Heart left ventricle (tissue), 16 donors: ENCODE data around the gene F11. TPM values are rescaled to one million over a fixed set of nuclear protein-coding genes. Genes with fewer than 3 reads are reported as not detected.

ENCODE experiments used
- ATAC-seq, 4 donors: fragments of 200-7000 bp; cut with Tn5 transposase; one replicate each; pipeline ENCODE4 v1.9.1; 2020 to 2022; ENCODE audit warnings: moderate library complexity in 4 of 4, mild to moderate bottlenecking in 3 of 4, moderate number of reproducible peaks in 1 of 4
- DNase-seq, 5 donors: peaks; one replicate each; pipeline ENCODE4 v3.0.0-alpha.2; 2020
- H3K27ac ChIP-seq, 12 donors: fragments of 200-600 bp; sonication (generic) in 4 of 12; one replicate each; pipeline versions ENCODE4 v1.5.0 to v1.8.0; 2016 to 2022; ENCODE audit warnings: mild to moderate bottlenecking in 2 of 12
- H3K27me3 ChIP-seq, 9 donors: fragments of 200-600 bp; sonication (generic) in 2 of 9; one replicate each; pipeline versions ENCODE4 v1.5.1 to v1.8.0; 2016 to 2022; ENCODE audit warnings: mild to moderate bottlenecking in 3 of 9
- H3K36me3 ChIP-seq, 9 donors: fragments of 200-600 bp; sonication (generic) in 2 of 9; one replicate each; pipeline versions ENCODE4 v1.5.0 to v1.8.0; 2018 to 2022; ENCODE audit warnings: mild to moderate bottlenecking in 2 of 9
- H3K4me1 ChIP-seq, 12 donors: fragments of 200-600 bp; sonication (generic) in 4 of 12; one replicate each; pipeline versions ENCODE4 v1.5.0 to v1.8.0; 2016 to 2022; ENCODE audit warnings: mild to moderate bottlenecking in 3 of 12
- H3K4me3 ChIP-seq, 12 donors: fragments of 200-600 bp; sonication (generic) in 4 of 12; one replicate each; pipeline versions ENCODE4 v1.5.0 to v1.8.0; 2017 to 2022; ENCODE audit warnings: mild to moderate bottlenecking in 9 of 12, moderate library complexity in 4 of 12
- H3K9me3 ChIP-seq, 12 donors: fragments of 200-600 bp; sonication (generic) in 4 of 12; one replicate each; pipeline versions ENCODE4 v1.5.0 to v1.8.0; 2016 to 2022; ENCODE audit warnings: mild to moderate bottlenecking in 1 of 12
- POLR2A ChIP-seq, 2 donors: fragments of 450-650 bp; IDR thresholded peaks; one replicate each; pipeline ENCODE4 v1.6.1; 2017; ENCODE audit warnings: antibody characterized with exemption in 2 of 2, mild to moderate bottlenecking in 2 of 2, moderate library complexity in 2 of 2
- WGBS, 4 donors: extraction: QIAGEN DNeasy Blood & Tissue Kit in 2 of 4; methylation state at CpG; one replicate each; pipeline versions ENCODE4 v1.1.5 to v1.1.7; 2013 to 2018; 5-methylcytosine and 5-hydroxymethylcytosine counted together
- intact Hi-C, 10 donors: fragments of 100-400 bp; cut with DNase I; formaldehyde crosslinking; loops; one replicate each; pipeline versions ENCODE4 v1.11.1 to v1.14.2; 2022
- polyA plus RNA-seq, 2 donors: library from polyadenylated mRNA; stranded (reverse); fragments of 200-250 nt; gene quantifications; one replicate each; pipeline ENCODE4 v1.2.3, GENCODE V29; 2013
- total RNA-seq, 9 donors: library from RNA; depleted of rRNA in 2 of 9; stranded (reverse); fragments of >200 nt in 2 of 9; fragmentation: NEBNext Ultra II Directional in 3 of 9; extraction: Animal tissue kit (Norgen Biotek cat#: 25700) in 3 of 9; gene quantifications; one replicate each; pipeline versions ENCODE4 v1.1.0 to v1.2.4, GENCODE V29; 2016 to 2023
- TF ChIP-seq, protein P1 (sequence below), 12 donors: fragments of 200-600 bp; sonication (generic) in 4 of 12; IDR thresholded peaks; one replicate each; pipeline versions ENCODE4 v1.5.0 to v1.8.0; 2018 to 2022; ENCODE audit warnings: antibody characterized with exemption in 12 of 12, mild to moderate bottlenecking in 5 of 12
- donor health status: ischemic (EF 13 %, LVEDD 7.1; RV severe dilation, severe dysfunction).
- donor health status: healthy with polysubstance abuse.
- donor health status: DM: no; HTN: yes; CAD: no.
- donor health status: DM: no; HTN: no; CAD: no.
- donor health status: ischemic (EF 25% LVEDD 6.9; RV normal size, moderate dysfunction).
- donor health status: ischemic (EF 25% LVEDD 5.7; RV mildly dilated, moderate dysfunction).
- donor health status: healthy.
- donor health status: DM: yes; HTN: yes; CAD: no.
- donor health status: ischemic (EF 35%, LVEDD 5.7; RV mildly dilated, moderate dysfunction).
- donor health status: nonischemic (EF 11% LVEDD 7.7; RV severe dilation, severe dysfunction).
- donor health status: DM: yes; HTN: yes; CAD: no.
- donor health status: PGD.
- donor health status: ischemic (EF 29% LVEDD 5.4; RV normal size, mild dysfunction).
- donor health status: nonischemic (EF 23%, LVEDD 6.1; RV moderate dilation, normal function).

F11 gene
- total and polyA plus RNA-seq, 11 donors, result not detected

DNA sequence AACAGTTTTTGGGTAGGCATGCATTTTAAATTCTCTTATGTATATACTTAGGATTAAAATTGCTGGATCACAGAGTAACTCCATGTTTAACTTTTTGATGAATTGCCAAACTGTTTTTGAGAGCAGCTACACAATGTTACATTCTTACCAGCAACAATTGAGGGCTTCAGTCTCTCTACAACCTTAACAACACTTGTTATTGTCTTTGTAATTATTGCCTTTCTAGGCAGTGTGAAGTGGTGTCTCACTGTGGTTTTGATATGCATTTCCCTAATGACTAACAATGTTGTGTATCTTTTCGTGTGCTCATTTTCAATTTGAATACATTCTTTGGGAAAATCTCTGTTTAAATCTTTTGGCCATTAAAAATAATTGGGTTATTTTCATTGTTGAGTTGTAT lies 17.3 kb upstream of the F11 start:
- H3K4me1 ChIP-seq, result no peaks in the 10 kb centered on the region
- H3K4me3 ChIP-seq, result no peak overlapping the region
- intact Hi-C loops, result no loop called here
- H3K27me3 ChIP-seq, result no peaks in the 10 kb centered on the region
- TF ChIP-seq POLR2A (IDR thresholded peaks at IDR 0.05), result no peak
- TF ChIP-seq, protein P1, sequence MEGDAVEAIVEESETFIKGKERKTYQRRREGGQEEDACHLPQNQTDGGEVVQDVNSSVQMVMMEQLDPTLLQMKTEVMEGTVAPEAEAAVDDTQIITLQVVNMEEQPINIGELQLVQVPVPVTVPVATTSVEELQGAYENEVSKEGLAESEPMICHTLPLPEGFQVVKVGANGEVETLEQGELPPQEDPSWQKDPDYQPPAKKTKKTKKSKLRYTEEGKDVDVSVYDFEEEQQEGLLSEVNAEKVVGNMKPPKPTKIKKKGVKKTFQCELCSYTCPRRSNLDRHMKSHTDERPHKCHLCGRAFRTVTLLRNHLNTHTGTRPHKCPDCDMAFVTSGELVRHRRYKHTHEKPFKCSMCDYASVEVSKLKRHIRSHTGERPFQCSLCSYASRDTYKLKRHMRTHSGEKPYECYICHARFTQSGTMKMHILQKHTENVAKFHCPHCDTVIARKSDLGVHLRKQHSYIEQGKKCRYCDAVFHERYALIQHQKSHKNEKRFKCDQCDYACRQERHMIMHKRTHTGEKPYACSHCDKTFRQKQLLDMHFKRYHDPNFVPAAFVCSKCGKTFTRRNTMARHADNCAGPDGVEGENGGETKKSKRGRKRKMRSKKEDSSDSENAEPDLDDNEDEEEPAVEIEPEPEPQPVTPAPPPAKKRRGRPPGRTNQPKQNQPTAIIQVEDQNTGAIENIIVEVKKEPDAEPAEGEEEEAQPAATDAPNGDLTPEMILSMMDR (IDR thresholded peaks at IDR 0.05), result no peak
- H3K9me3 ChIP-seq, result no peaks in the 10 kb centered on the region
- peaks cover 0 to 31% (median 0%) of the 10 kb centered on the region in 9 donors for H3K36me3 ChIP-seq
- H3K27ac ChIP-seq, result no peak overlapping the region
- ATAC-seq (no peak), DNase-seq (no peak)
- WGBS, 4 donors, result 64 to 88% (median 73%) methylated on average over 1 of the region's 1 CpG

DNA sequence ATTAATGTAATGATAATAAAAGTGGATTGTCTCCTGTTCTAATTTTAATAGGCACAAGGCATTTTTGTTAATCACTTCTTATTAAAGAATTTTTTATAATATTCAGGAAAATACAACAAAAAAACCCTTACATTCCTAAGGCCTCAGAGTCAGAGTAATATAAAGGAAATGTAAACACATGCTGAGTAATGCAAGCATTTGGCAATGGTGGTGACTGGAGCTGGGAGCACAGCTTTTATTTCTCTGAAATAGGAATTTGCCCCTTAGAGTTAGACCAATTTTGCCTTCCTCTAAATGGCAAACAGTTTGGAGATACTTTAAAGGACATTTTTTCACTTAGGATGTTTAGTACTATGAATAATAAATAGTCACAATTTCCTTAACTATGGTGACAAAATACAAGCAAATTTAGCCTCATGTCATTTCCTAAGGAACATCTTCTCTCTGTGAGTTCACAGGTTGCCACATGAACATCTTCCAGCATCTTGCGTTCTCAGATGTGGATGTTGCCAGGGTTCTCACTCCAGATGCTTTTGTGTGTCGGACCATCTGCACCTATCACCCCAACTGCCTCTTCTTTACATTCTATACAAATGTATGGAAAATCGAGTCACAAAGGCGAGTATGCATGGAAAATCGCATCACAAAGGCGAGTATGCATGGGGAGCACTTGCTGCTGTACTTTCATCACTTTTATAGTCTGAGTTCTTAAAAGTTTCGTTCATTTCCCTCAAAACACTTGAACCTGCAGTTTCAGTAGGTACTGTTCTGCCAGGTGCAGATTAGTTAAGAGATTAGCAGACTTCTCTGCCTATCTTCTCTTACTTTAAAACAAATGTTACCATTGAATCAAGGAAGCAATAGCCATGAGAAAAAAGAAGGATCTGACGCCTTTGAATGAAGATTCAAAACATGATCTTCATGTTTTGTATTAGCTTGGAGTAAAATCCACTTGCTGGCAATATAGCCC lies 15.9 kb upstream of the F11 start:
- no peaks in the 10 kb centered on the region for H3K4me1 ChIP-seq
- H3K27me3 ChIP-seq, result no peaks in the 10 kb centered on the region
- ATAC-seq, result no peak
- H3K4me3 ChIP-seq, result no peak overlapping the region
- no peak overlapping the region for H3K27ac ChIP-seq
- 58 to 61% (median 59%) methylated on average over 8 of the region's 8 CpGs for WGBS, 4 donors
- intact Hi-C loops, result no loop called here
- DNase-seq, result no peak
- TF ChIP-seq POLR2A (IDR thresholded peaks at IDR 0.05), result no peak
- TF ChIP-seq, protein P1 (IDR thresholded peaks at IDR 0.05), result no peak
- no peaks in the 10 kb centered on the region for H3K9me3 ChIP-seq
- peaks cover 0 to 41% (median 0%) of the 10 kb centered on the region in 9 donors for H3K36me3 ChIP-seq

DNA sequence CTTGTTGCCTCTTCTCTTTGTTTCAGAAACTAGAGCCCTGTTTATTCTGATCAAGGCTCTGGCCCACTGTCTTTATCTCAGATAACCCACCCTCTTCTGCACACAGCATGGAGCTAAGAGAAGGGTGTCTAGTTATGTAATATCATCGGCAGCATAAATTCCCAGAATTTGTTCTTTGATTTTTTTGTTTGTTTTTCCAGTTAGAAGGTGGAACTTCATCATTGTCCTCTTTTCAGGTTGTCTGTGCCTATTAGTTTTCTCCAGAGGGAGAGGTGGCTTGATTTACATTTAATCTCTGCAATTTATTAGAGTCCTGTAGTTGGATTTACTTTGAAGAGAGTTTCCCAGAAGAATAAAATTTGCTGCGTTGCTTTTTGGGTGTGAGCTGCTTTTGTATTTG lies 15.2 kb upstream of the F11 start:
- 49 to 59% (median 52%) methylated on average over 2 of the region's 2 CpGs for WGBS, 4 donors
- DNase-seq (no peak), ATAC-seq (no peak)
- H3K4me1 ChIP-seq, result no peaks in the 10 kb centered on the region
- H3K27me3 ChIP-seq, result no peaks in the 10 kb centered on the region
- no peak for TF ChIP-seq POLR2A (IDR thresholded peaks at IDR 0.05)
- TF ChIP-seq, protein P1 (IDR thresholded peaks at IDR 0.05), result no peak
- intact Hi-C loops, result no loop called here
- H3K36me3 ChIP-seq, result peaks cover 0 to 46% (median 0%) of the 10 kb centered on the region in 9 donors
- no peak overlapping the region for H3K4me3 ChIP-seq
- H3K27ac ChIP-seq, result no peak overlapping the region
- no peaks in the 10 kb centered on the region for H3K9me3 ChIP-seq

DNA sequence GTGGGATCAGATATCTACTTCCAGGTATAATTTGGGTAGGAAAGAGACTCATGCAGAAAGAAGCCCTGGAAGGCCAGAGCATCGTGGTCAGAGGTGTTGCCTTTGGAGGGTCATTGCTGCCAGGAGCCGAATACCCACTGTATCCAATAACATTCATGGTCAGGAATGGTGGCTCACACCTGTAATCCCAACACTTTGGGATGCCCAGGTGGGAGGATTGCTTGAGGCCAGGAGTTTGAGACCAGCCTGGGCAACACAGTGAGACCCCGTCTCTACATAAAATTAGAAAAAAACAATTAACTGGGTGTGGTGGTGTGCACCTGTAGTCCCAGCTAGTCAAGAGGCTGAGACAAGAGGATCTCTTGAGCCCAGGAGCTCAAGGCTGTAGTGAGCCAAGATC lies 10.9 kb upstream of the F11 start:
- intact Hi-C loops, result no loop called here
- DNase-seq, result no peak

More for the DNA sequence above, 10.9 kb upstream of the F11 start:
- Histone ChIP-seq H3K27me3 (no peaks in the 10 kb centered on the region), H3K36me3 (peaks cover 0 to 70% (median 0%) of the 10 kb centered on the region in 9 donors), H3K27ac (no peak overlapping the region), H3K4me3 (no peak overlapping the region), H3K4me1 (no peaks in the 10 kb centered on the region), H3K9me3 (no peaks in the 10 kb centered on the region)
- WGBS, 4 donors, result 80 to 94% (median 86%) methylated on average over 3 of the region's 3 CpGs
- no peak for ATAC-seq
- TF ChIP-seq POLR2A (IDR thresholded peaks at IDR 0.05), result no peak
- TF ChIP-seq, protein P1 (IDR thresholded peaks at IDR 0.05), result no peak
